Skin of body (tissue), 2 donors: ENCODE results near the gene CDH23. TPM values are rescaled to one million over a fixed set of nuclear protein-coding genes. Genes with fewer than 3 reads are reported as not detected.

ENCODE experiments used
- DNase-seq: peaks from one replicate; lab custom pipeline; 2025; lab: John Stamatoyannopoulos, UW
- total RNA-seq: library from RNA; depleted of rRNA; stranded (reverse); fragments of >200 nt; gene quantifications from one replicate; pipeline ENCODE4 v1.2.3, GENCODE V29; 2014

Gene CDH23
- total RNA-seq, 1 donor from 2014 or later = 6.3 TPM

GRCh38 chr10:71704816-71705215 is 308.1 kb downstream of the CDH23 start:
- no peak for DNase-seq

- no peak for DNase-seq
These were observed 308.9 kb downstream of the CDH23 start for GRCh38 chr10:71705582-71705981.

- DNase-seq = no peak
These were observed 309.7 kb downstream of the CDH23 start for GRCh38 chr10:71706216-71707121.

GRCh38 chr10:71707240-71707789 is 310.6 kb downstream of the CDH23 start:
- DNase-seq = no peak

GRCh38 chr10:71708301-71708703 is 311.6 kb downstream of the CDH23 start:
- DNase-seq = no peak

- DNase-seq = no peak
These were observed 312.5 kb downstream of the CDH23 start for GRCh38 chr10:71708897-71709882.

- DNase-seq = no peak
These were observed 313.8 kb downstream of the CDH23 start for GRCh38 chr10:71710519-71710918.

- no peak for DNase-seq
These were observed 314.4 kb downstream of the CDH23 start for GRCh38 chr10:71711052-71711623.

- no peak for DNase-seq
These were observed 315.4 kb downstream of the CDH23 start for GRCh38 chr10:71712170-71712569.

- no peak for DNase-seq
These were observed 315.9 kb downstream of the CDH23 start for GRCh38 chr10:71712572-71713134.

GRCh38 chr10:71713135-71714030 is 316.7 kb downstream of the CDH23 start:
- peak; percentile 79 for DNase-seq

GRCh38 chr10:71714031-71714410 is 317.3 kb downstream of the CDH23 start:
- no peak for DNase-seq

GRCh38 chr10:71714592-71714991 is 317.9 kb downstream of the CDH23 start:
- no peak for DNase-seq

- DNase-seq = no peak
These were observed 318.3 kb downstream of the CDH23 start for GRCh38 chr10:71715026-71715425.

- no peak for DNase-seq
These were observed 319.1 kb downstream of the CDH23 start for GRCh38 chr10:71715860-71716259.

GRCh38 chr10:71716426-71716825 is 319.7 kb downstream of the CDH23 start:
- DNase-seq = no peak

- no peak for DNase-seq
These were observed 320.3 kb downstream of the CDH23 start for GRCh38 chr10:71717056-71717455.

GRCh38 chr10:71717551-71717951 is 320.8 kb downstream of the CDH23 start:
- no peak for DNase-seq

- DNase-seq = no peak
These were observed 321.5 kb downstream of the CDH23 start for GRCh38 chr10:71718165-71718698.

- DNase-seq = no peak
These were observed 322.3 kb downstream of the CDH23 start for GRCh38 chr10:71719042-71719441.
